Osteoblast (primary cell): ENCODE data around the gene ANXA9. TPM values are rescaled to one million over a fixed set of nuclear protein-coding genes. Genes with fewer than 3 reads are reported as not detected.

Experiments used
- DNase-seq: peaks from one replicate; pipeline ENCODE4 v3.0.0; 2011; ENCODE audit warnings: low spot score, mixed read lengths; ENCODE audit not compliant: insufficient read length; ENCODE audit errors: missing footprints
- H2AFZ ChIP-seq: 2 replicates; pipeline ENCODE4 v1.6.0; 2011; ENCODE audit warnings: mild to moderate bottlenecking, low read length
- H3K27ac ChIP-seq: 2 replicates; pipeline ENCODE4 v1.5.1; 2011; ENCODE audit warnings: mild to moderate bottlenecking, low read depth, low read length, moderate library complexity
- H3K27me3 ChIP-seq: 2 replicates; pipeline ENCODE4 v1.6.0; 2012; ENCODE audit warnings: mild to moderate bottlenecking, control low read depth, inconsistent platforms, low read length, moderate library complexity; ENCODE audit not compliant: insufficient read depth
- H3K36me3 ChIP-seq: 2 replicates; pipeline ENCODE4 v1.5.1; 2011; ENCODE audit warnings: mild to moderate bottlenecking, low read length, control low read depth, moderate library complexity; ENCODE audit not compliant: insufficient read depth
- H3K4me1 ChIP-seq: 2 replicates; pipeline ENCODE4 v1.5.1; 2011; ENCODE audit warnings: mild to moderate bottlenecking, low read length, control low read depth, moderate library complexity; ENCODE audit not compliant: insufficient read depth
- H3K4me2 ChIP-seq: 2 replicates; pipeline ENCODE4 v1.6.0; 2011; ENCODE audit warnings: mild to moderate bottlenecking, low read length; ENCODE audit not compliant: insufficient read depth
- H3K4me3 ChIP-seq: fragments of 200-600 bp; sonication (generic); 3 replicates; pipeline ENCODE4 v1.5.1; 2012; ENCODE audit warnings: mild to moderate bottlenecking, low read length, inconsistent platforms; ENCODE audit not compliant: insufficient read depth
- H3K79me2 ChIP-seq: 2 replicates; pipeline ENCODE4 v1.6.0; 2012; ENCODE audit warnings: mild to moderate bottlenecking, low read length, control low read depth, inconsistent platforms; ENCODE audit not compliant: insufficient read depth
- H3K9me3 ChIP-seq: 2 replicates; pipeline ENCODE4 v1.5.1; 2011; ENCODE audit warnings: low read depth, low read length, control low read depth
- H4K20me1 ChIP-seq: 2 replicates; pipeline ENCODE4 v1.6.0; 2012; ENCODE audit warnings: mild to moderate bottlenecking, low read length, control low read depth; ENCODE audit not compliant: insufficient read depth
- CTCF ChIP-seq: IDR thresholded peaks from 2 replicates; pipeline ENCODE4 v1.5.1; 2011; ENCODE audit warnings: mild to moderate bottlenecking, low read depth, low read length, moderate library complexity; ENCODE audit errors: extremely low read depth
- total RNA-seq: library from RNA; depleted of rRNA; stranded (reverse); fragments of >200 nt; gene quantifications from 2 replicates; pipeline ENCODE4 v1.2.3, GENCODE V29; 2012

Gene ANXA9
- total RNA-seq, 1 donor: under 0.01 TPM

GRCh38 chr1:150972417-150972940 is 9.6 kb upstream of the ANXA9 start:
- peak overlapping the region; percentile 98 for H3K4me2 ChIP-seq
- H3K79me2 ChIP-seq: peaks cover 68% of the 10 kb centered on the region
- no peak overlapping the region for H2AFZ ChIP-seq
- peak overlapping the region; percentile 95 for H3K4me3 ChIP-seq
- TF ChIP-seq CTCF: no peak
- peaks cover 14% of the 10 kb centered on the region for H3K36me3 ChIP-seq
- no peaks in the 10 kb centered on the region for H3K9me3 ChIP-seq
- peaks cover 42% of the 10 kb centered on the region for H3K4me1 ChIP-seq
- no peaks in the 10 kb centered on the region for H3K27me3 ChIP-seq
- peak; percentile 59 for DNase-seq
- peaks cover 54% of the 10 kb centered on the region for H4K20me1 ChIP-seq
- peak overlapping the region; percentile 69 for H3K27ac ChIP-seq

- peak overlapping the region; percentile 95 for H3K4me3 ChIP-seq
- H3K36me3 ChIP-seq: peaks cover 7% of the 10 kb centered on the region
- no peaks in the 10 kb centered on the region for H3K9me3 ChIP-seq
- H3K27ac ChIP-seq: peak overlapping the region; percentile 69
- peak overlapping the region; percentile 98 for H3K4me2 ChIP-seq
- no peak for TF ChIP-seq CTCF
- peaks cover 49% of the 10 kb centered on the region for H4K20me1 ChIP-seq
- H2AFZ ChIP-seq: no peak overlapping the region
- H3K4me1 ChIP-seq: peaks cover 50% of the 10 kb centered on the region
- peaks cover 59% of the 10 kb centered on the region for H3K79me2 ChIP-seq
- no peaks in the 10 kb centered on the region for H3K27me3 ChIP-seq
- DNase-seq: peak; percentile 93
Observed at GRCh38 chr1:150973258-150973835, 8.7 kb upstream of the ANXA9 start.

- H3K27ac ChIP-seq: peak overlapping the region; percentile 69
- peak overlapping the region; percentile 51 for H2AFZ ChIP-seq
- H3K4me3 ChIP-seq: peak overlapping the region; percentile 95
- H3K4me1 ChIP-seq: peaks cover 53% of the 10 kb centered on the region
- peaks cover 53% of the 10 kb centered on the region for H3K79me2 ChIP-seq
- H3K9me3 ChIP-seq: no peaks in the 10 kb centered on the region
- H3K27me3 ChIP-seq: no peaks in the 10 kb centered on the region
- no peak for TF ChIP-seq CTCF
- peaks cover under 1% of the 10 kb centered on the region for H3K36me3 ChIP-seq
- peak overlapping the region; percentile 98 for H3K4me2 ChIP-seq
- DNase-seq: peak; percentile 93
- H4K20me1 ChIP-seq: peaks cover 43% of the 10 kb centered on the region
Observed at GRCh38 chr1:150973836-150974579, 8.1 kb upstream of the ANXA9 start.
